ENCODE measurements around the gene RBM42.

Gene RBM42

GRCh38 chr19:35621708-35622107 lies 7.1 kb upstream of the RBM42 start:
- DNase-seq = no peak

GRCh38 chr19:35622750-35623149 lies 6.1 kb upstream of the RBM42 start:
- DNase-seq = no peak

- DNase-seq = no peak
Observed at GRCh38 chr19:35623327-35624010, 5.4 kb upstream of the RBM42 start.

- no peak for DNase-seq
Observed at GRCh38 chr19:35628264-35628564, 622 bp upstream of the RBM42 start.

GRCh38 chr19:35629332-35629633 lies 447 bp downstream of the RBM42 start:
- no peak for DNase-seq

GRCh38 chr19:35633727-35634440 lies 5.0 kb downstream of the RBM42 start:
- no peak for DNase-seq

- DNase-seq = no peak
Observed at GRCh38 chr19:35636651-35637050, 7.8 kb downstream of the RBM42 start.

GRCh38 chr19:35637165-35637564 lies 8.3 kb downstream of the RBM42 start:
- no peak for DNase-seq

GRCh38 chr19:35639321-35639639 lies 10.4 kb downstream of the RBM42 start:
- DNase-seq = no peak

GRCh38 chr19:35639863-35640262 lies 11.0 kb downstream of the RBM42 start:
- no peak for DNase-seq

GRCh38 chr19:35641515-35642151 lies 12.8 kb downstream of the RBM42 start, which contains the start of gene ETV2:
TSS of gene ETV2 (plus strand) at chr19:35641745. CDS start at chr19:35642461, 716 bp downstream.
- peak; percentile 39 for DNase-seq

- DNase-seq = no peak
Observed at GRCh38 chr19:35642312-35642711, 13.5 kb downstream of the RBM42 start.

GRCh38 chr19:35642798-35643254 lies 14.0 kb downstream of the RBM42 start:
- no peak for DNase-seq

- peak; percentile 77 for DNase-seq
Observed at GRCh38 chr19:35643255-35644205, 14.7 kb downstream of the RBM42 start.

GRCh38 chr19:35644206-35644986 lies 15.6 kb downstream of the RBM42 start:
- peak; percentile 92 for DNase-seq

- peak; percentile 53 for DNase-seq
Observed at GRCh38 chr19:35644987-35645679, 16.3 kb downstream of the RBM42 start.

- no peak for DNase-seq
Observed at GRCh38 chr19:35645680-35646511, 17.1 kb downstream of the RBM42 start.

GRCh38 chr19:35648017-35648961 lies 19.5 kb downstream of the RBM42 start, which contains the start of gene COX6B1:
TSS of gene COX6B1 (plus strand) at chr19:35648323. CDS start at chr19:35651244, 2,921 bp downstream.
- DNase-seq = peak; percentile 96

GRCh38 chr19:35650581-35650980 lies 21.7 kb downstream of the RBM42 start:
- no peak for DNase-seq

Data from fibroblast of skin of abdomen (primary cell).